Nasal cavity respiratory epithelium epithelial cell of viscerocranial mucosa (primary cell): ENCODE results near the gene CYP4B1. TPM values are rescaled to one million over a fixed set of nuclear protein-coding genes. Genes with fewer than 3 reads are reported as not detected.

Experiments used
- total RNA-seq: library from RNA; depleted of rRNA; stranded (reverse); fragments of >200 nt; gene quantifications from 2 replicates; pipeline ENCODE4 v1.2.3, GENCODE V29; 2014

Gene CYP4B1
- under 0.01 and 9.0 TPM in 2 replicates for total RNA-seq

DNA sequence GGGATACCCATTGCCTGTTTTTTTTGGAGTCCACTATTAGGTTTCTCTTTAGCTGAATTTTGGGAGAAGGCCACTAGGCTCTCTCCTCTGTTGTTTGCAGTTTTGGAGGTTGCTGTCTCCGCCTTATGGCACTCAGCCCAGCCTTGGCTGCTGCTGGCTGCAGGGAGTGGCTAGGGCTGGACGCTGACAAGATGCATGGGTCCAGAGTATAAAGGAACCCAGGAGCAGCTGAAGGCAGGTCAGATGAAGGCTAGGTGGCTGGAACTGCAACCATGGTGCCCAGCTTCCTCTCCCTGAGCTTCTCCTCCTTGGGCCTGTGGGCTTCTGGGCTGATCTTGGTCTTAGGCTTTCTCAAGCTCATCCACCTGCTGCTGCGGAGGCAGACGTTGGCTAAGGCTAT, at the start of gene CYP4B1:
Gene CYP4B1 (plus strand): TSS at position 237 of the 400 bp plus-strand sequence. CDS start 36 bp downstream, at position 273.

Other genes with a start within 250 kb of the CYP4B1 start
- gene KNCN, start 247.4 kb upstream of the CYP4B1 start, total RNA-seq, result not detected in 2 replicates
- gene MKNK1, start 194.8 kb upstream of the CYP4B1 start, total RNA-seq, result 23.9 and 25.4 TPM in 2 replicates
- 7.5 and 11.0 TPM in 2 replicates for gene MOB3C, start 182.2 kb upstream of the CYP4B1 start, total RNA-seq
- 40.7 and 41.5 TPM in 2 replicates for gene ATPAF1, start 130.7 kb upstream of the CYP4B1 start, total RNA-seq
- not detected in 2 replicates for gene TEX38, start 127.2 kb upstream of the CYP4B1 start, total RNA-seq
- 41.7 and 87.8 TPM in 2 replicates for gene EFCAB14, start 79.9 kb upstream of the CYP4B1 start, total RNA-seq
- gene CYP4A11, start 142.4 kb downstream of the CYP4B1 start, total RNA-seq, result not detected in 2 replicates
- gene CYP4X1, start 224.6 kb downstream of the CYP4B1 start, total RNA-seq, result under 0.01 and 2.3 TPM in 2 replicates